Kidney (tissue), 22 donors: Measurements from ENCODE around the gene CBLIF. TPM values are rescaled to one million over a fixed set of nuclear protein-coding genes. Genes with fewer than 3 reads are reported as not detected.
A peak's percentile ranks its signal among the peaks of the same experiment; 100 is the strongest.
"Not testable (repeated sequence)": the region's sequence is repeated elsewhere in the genome, so short reads cannot be mapped to it uniquely, and the experiment has no call there.

Experiments used
- DNase-seq, 5 donors: peaks; one replicate each; pipeline ENCODE4 v3.0.0-alpha.2; 2013 to 2020
- FAIRE-seq: peaks from 2 replicates; lab custom pipeline; 2012; peaks lifted over from hg19 to GRCh38; lab: Jason Lieb, UNC
- H3K27ac ChIP-seq, 2 donors: one replicate each; pipeline ENCODE4 v1.7.0; 2013; ENCODE audit warnings: low read depth in 2 of 2, low read length in 2 of 2, inconsistent platforms in 1 of 2
- H3K27me3 ChIP-seq: one replicate; pipeline ENCODE4 v1.7.1; 2013; ENCODE audit warnings: low read length, inconsistent platforms; ENCODE audit not compliant: control insufficient read depth, insufficient read depth
- H3K36me3 ChIP-seq, 3 donors: one replicate each; pipeline versions ENCODE4 v1.7.0 to v1.7.1; 2013; ENCODE audit warnings: low read length in 3 of 3, control low read depth in 1 of 3, inconsistent platforms in 1 of 3; ENCODE audit not compliant: insufficient read depth in 3 of 3, control insufficient read depth in 2 of 3
- H3K4me1 ChIP-seq, 3 donors: one replicate each; pipeline versions ENCODE4 v1.7.0 to v1.7.1; 2013; ENCODE audit warnings: low read length in 3 of 3, inconsistent platforms in 1 of 3, low read depth in 1 of 3; ENCODE audit not compliant: control insufficient read depth in 2 of 3, insufficient read depth in 2 of 3
- H3K4me3 ChIP-seq, 3 donors: one replicate each; pipeline versions ENCODE4 v1.7.0 to v1.8.1; 2013; ENCODE audit warnings: low read length in 3 of 3, control low read depth in 1 of 3, inconsistent platforms in 1 of 3
- H3K9ac ChIP-seq, 3 donors: one replicate each; pipeline versions ENCODE4 v1.7.0 to v1.7.1; 2013; ENCODE audit warnings: low read length in 3 of 3, control low read depth in 1 of 3, inconsistent platforms in 1 of 3
- H3K9me3 ChIP-seq, 3 donors: one replicate each; pipeline versions ENCODE4 v1.7.0 to v1.7.1; 2013; ENCODE audit warnings: low read length in 3 of 3, control low read depth in 1 of 3, inconsistent platforms in 1 of 3; ENCODE audit not compliant: control insufficient read depth in 2 of 3, insufficient read depth in 1 of 3
- intact Hi-C: fragments of 100-400 bp; cut with DNase I; formaldehyde crosslinking; loops from one replicate; pipeline ENCODE4 v1.11.1; 2022
- long read RNA-seq, 10 donors: library from polyadenylated mRNA in 1 of 10; unstranded in 1 of 10; transcript quantifications; one replicate each; pipeline ENCODE4 v2.0.0 and lab custom pipeline, GENCODE V29; 2021 to 2026
- polyA plus RNA-seq: library from polyadenylated mRNA; stranded (reverse); fragments of 350-450 nt; fragmentation: Illumina TruSeq; extraction: RNeasy Lipid Tissue Mini Kit (QIAGEN cat#74804); gene quantifications from one replicate; pipeline ENCODE4 v1.2.3, GENCODE V29; 2014; ENCODE audit warnings: low read depth, low replicate concordance; ENCODE audit not compliant: insufficient read depth
- total RNA-seq: library from RNA; stranded (reverse); fragmentation: NEBNext Ultra II Directional; extraction: Animal tissue kit (Norgen Biotek cat#: 25700); gene quantifications from one replicate; pipeline ENCODE4 v1.2.1, GENCODE V29; 2021
- TF ChIP-seq, protein P1 (sequence below): IDR thresholded peaks from 3 replicates; pipeline ENCODE4 v1.5.1; 2012; ENCODE audit warnings: mild to moderate bottlenecking, moderate library complexity, borderline replicate concordance; ENCODE audit not compliant: insufficient read depth; ENCODE audit errors: extremely low read depth
- donor health status: control.
- donor health status: control.
- donor health status: control.
- donor health status: control.
- donor health status: control.
- donor health status: DM: yes; HTN: yes; CAD: no.
- donor health status: Normal renal cell carcinoma (clear cell type).

CBLIF gene
- not detected for total RNA-seq
- polyA plus RNA-seq, result not detected
- long read RNA-seq, donor 1, result 0 reads
- long read RNA-seq, donor 2, result 0 reads
- long read RNA-seq, donor 3, result 0 reads
- long read RNA-seq, donor 4, result 0 reads
- long read RNA-seq, donor 5, result 0 reads
- long read RNA-seq, donor 6, result 0 reads
- long read RNA-seq, donor 7, result 0 reads
- long read RNA-seq, donor 8, result 0 reads
- long read RNA-seq, donor 9, result 0 reads
- long read RNA-seq, donor 10, result 0 reads

DNA sequence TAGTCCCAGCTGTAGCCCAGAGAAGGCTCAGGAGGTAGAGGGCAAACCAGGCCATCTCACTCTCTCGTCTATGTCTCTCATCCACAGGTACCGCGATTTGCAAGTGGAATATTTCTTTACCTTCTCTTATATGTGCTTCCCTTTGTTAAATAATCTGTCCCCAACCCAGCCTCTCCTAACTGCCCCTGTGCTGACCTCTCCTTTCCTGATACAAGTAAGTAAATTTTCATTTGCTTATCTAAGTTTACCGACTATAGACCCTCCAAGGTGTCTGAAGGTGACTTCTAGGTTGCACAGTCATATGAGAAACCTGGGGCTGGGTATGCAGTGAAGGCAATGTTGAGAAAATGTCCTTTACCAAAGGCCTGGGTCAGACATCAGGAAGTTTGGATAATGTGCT lies at the start of gene CBLIF:
Gene CBLIF (minus strand): TSS at position 101 of the 400 bp plus-strand sequence. CDS start 46 bp downstream, at position 55.
- FAIRE-seq (no peak), DNase-seq (no peak)
- Histone ChIP-seq H3K4me1 (peaks cover 0 to 2% (median 0%) of the 10 kb centered on the region in 3 donors), H3K36me3 (no peaks in the 10 kb centered on the region), H3K27ac (no peak within 1 kb of the TSS), H3K9me3 (no peaks in the 10 kb centered on the region), H3K4me3 (no peak within 1 kb of the TSS), H3K9ac (no peak within 1 kb of the TSS), H3K27me3 (no peaks in the 10 kb centered on the region)
- intact Hi-C loops, result no loop called here
- TF ChIP-seq, protein P1, sequence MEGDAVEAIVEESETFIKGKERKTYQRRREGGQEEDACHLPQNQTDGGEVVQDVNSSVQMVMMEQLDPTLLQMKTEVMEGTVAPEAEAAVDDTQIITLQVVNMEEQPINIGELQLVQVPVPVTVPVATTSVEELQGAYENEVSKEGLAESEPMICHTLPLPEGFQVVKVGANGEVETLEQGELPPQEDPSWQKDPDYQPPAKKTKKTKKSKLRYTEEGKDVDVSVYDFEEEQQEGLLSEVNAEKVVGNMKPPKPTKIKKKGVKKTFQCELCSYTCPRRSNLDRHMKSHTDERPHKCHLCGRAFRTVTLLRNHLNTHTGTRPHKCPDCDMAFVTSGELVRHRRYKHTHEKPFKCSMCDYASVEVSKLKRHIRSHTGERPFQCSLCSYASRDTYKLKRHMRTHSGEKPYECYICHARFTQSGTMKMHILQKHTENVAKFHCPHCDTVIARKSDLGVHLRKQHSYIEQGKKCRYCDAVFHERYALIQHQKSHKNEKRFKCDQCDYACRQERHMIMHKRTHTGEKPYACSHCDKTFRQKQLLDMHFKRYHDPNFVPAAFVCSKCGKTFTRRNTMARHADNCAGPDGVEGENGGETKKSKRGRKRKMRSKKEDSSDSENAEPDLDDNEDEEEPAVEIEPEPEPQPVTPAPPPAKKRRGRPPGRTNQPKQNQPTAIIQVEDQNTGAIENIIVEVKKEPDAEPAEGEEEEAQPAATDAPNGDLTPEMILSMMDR, result no peak

DNA sequence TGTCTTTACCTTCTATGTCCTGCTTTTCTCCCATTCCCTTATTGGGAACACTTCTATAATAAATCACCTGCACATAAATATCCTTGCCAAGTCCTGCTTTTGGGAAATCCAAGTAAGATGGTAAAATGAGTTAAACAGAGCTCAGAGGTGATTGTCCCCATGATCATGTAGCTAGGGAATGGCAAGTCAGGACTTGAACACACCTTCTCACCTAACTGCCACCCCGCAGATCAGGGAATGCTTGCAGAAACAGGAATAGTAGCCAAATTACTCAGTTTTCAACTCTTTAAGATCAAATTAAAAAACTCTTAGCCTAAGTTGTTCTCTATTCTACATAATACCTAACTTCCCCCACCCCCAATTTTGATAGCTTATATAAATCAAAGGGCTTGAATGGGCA lies 49.3 kb upstream of the CBLIF start:
- Histone ChIP-seq H3K36me3 (no peaks in the 10 kb centered on the region), H3K27me3 (no peaks in the 10 kb centered on the region), H3K4me3 (no peak overlapping the region), H3K4me1 (no peaks in the 10 kb centered on the region), H3K27ac (no peak overlapping the region), H3K9ac (no peak overlapping the region), H3K9me3 (peaks cover 0 to 2% (median 0%) of the 10 kb centered on the region in 3 donors)
- DNase-seq (no peak), FAIRE-seq (no peak)
- intact Hi-C loops, result no loop called here
- TF ChIP-seq, protein P1, result no peak

DNA sequence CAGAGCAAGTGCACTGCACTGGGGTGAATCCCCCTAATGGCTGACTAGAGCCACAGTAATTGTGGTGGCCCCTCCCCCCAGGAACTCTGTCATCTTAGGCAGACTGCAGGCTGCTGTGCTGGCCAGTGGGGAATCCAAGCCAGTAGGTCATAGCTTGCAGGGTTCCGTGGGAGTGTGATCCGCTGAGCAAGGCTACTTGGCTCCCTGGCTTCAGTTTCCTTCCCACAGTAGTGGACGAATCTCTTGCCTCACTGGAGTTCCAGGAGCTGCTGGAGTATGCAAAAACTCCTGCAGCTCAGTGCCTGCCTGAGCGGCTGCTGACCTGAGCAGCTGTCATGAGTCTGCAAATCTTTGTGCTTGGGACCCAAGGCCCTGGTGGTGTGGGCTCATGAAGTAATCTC lies 46.5 kb upstream of the CBLIF start:
- Histone ChIP-seq H3K9ac (no peak overlapping the region), H3K9me3 (peaks cover 0 to 8% (median 2%) of the 10 kb centered on the region in 3 donors), H3K4me1 (no peaks in the 10 kb centered on the region), H3K36me3 (no peaks in the 10 kb centered on the region), H3K27me3 (no peaks in the 10 kb centered on the region), H3K4me3 (no peak overlapping the region), H3K27ac (no peak overlapping the region)
- TF ChIP-seq, protein P1, result no peak
- intact Hi-C loops, result no loop called here
- DNase-seq (peak; percentile 18 to 33 (median 26)), FAIRE-seq (no peak)

DNA sequence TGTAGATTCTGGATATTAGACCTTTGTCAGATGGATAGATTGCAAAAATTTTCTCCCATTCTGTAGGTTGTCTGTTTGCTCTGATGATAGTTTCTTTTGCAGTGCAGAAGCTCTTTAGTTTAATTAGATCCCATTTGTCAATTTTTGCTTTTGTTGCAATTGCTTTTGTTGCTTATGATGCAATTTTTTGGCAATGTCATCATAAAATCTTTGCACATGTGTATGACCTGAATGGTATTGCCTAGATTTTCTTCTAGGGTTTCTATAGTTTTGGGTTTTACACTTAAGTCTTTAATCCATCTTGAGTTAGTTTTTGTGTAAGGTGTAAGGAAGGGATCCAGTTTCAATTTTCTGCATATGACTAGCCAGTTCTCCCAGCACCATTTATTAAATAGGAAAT lies 41.9 kb upstream of the CBLIF start:
- H3K4me3 ChIP-seq, H3K27ac ChIP-seq, H3K4me1 ChIP-seq, H3K27me3 ChIP-seq, H3K36me3 ChIP-seq, DNase-seq, FAIRE-seq, H3K9ac ChIP-seq, intact Hi-C loops: not testable (repeated sequence)
- peaks cover 0 to 12% (median 0%) of the 10 kb centered on the region in 3 donors for H3K9me3 ChIP-seq
